GM18507 (cell line): ENCODE results near the gene SLC6A13.
A peak's percentile ranks its signal among the peaks of the same experiment; 100 is the strongest.

Experiments
- DNase-seq: peaks from one replicate; pipeline ENCODE4 v3.0.0; 2011; ENCODE audit warnings: low read depth; ENCODE audit not compliant: insufficient read length; ENCODE audit errors: extremely low spot score
- FAIRE-seq: peaks from 2 replicates; lab custom pipeline; 2011; peaks lifted over from hg19 to GRCh38; lab: Jason Lieb, UNC

The SLC6A13 gene

DNA sequence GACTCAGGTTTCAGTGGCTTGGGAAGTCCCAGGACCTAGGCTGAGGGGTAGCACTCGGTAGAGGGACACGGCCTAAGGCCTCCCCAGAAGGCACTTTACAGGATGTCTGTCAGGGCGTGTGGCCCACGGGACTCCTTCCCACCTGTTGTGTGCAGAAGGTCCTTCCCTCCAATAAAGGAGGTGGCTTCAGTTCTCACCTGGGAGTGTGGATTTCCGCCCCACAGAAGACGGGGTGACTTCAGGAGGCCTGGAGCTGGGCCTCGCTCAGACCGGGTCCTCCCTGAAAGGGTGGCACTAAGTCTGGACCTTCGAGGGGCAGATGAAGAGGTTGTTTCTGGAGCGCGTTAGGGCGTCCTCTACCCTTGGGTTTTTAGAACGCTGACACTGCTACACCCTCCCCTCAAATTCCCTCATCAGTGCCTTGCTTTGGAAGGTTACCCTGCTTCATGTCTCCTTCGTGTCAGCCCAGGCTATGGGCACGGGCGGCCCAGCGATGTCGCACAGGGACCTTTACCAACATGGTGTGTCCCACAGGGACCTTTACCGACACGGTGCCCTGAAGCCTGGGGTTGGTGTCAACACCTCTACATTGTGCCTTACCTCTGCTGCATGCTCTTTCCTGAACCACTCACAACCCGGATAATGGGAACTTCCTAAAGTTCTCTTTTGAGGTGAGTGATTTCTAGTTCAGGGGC is 55.7 kb downstream of the SLC6A13 start:
- FAIRE-seq, result no peak

DNA sequence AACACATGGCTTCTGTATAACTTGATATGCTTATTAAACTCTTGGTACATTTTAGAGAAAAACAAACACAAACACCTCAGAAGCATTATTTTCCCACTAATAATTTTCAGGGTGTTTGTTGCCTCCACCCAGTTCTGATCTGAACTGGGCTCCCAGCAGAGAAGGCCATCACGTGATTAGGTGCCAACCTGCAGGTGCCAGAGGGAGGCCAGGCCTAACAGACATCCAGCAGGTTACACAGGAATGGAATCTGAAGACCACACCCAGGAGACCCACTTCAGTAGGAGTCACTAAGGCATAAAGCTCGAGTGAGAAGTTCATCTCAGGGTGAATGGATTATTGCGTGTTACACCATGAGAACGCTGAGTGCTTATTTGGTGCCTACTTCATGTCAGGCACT is 57.6 kb downstream of the SLC6A13 start:
- FAIRE-seq (no peak), DNase-seq (no peak)

More for the DNA sequence above, 55.7 kb downstream of the SLC6A13 start:
- DNase-seq, result no peak

DNA sequence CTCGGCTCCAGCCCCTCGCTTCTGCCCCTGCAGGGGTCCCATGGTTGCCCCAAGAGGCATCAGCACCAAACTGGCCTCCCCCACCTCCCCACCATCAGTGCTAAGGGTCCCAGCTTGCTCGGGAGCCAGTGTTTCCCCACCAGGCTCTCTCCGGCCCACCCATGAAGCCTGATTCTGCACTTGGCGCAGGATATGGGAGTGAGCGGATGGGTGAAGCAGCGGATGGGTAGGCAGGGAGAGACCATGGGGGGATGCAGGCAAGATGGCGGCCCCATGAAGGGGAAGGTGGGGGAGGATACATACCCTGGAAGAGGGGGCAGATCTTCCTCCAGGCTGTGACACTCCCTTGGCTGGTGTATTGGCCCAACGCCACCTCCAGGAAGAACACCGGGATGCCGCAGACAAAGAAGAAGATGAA is 58.4 kb downstream of the SLC6A13 start:
- no peak for FAIRE-seq
- DNase-seq, result no peak

DNA sequence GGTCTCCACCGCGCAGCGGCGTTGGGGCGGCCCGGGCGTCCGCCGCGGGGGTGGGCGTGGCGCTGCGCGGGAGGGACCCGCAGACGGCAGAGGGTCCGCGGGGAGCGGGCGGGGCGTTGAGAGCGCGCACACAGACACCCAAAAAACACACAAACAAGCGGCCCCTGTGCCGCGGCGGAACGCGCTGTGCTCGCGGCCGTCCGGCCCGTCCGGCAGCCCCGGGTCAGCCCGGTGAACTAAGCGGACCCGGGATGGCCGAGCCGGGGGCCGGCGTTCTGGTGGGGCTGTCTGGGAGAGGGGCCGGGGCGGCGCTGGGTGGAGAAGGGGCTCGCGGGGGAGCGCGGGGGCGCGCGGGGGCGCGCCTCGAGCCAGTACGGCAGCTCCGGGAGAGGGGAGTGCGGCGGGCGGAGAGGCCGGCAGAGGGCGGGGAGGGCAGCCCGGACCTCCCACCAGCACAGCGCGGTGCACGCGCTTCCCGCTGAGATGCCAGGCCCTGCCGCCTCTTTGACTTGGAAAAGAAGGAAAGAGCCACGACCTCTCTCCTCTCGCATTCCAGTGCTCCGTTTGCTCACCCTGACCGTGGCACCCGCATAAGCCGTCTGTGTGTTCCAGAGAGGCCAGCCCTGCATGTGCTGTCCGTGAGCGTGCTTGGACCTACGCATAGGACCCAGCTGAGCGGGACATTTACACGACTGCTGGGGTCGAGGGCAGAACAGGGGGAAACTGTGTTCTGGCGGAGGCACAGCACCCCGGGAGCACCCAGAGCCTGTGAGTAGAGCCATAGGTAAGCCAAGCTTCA is 59.0 kb downstream of the SLC6A13 start:
- FAIRE-seq (no peak), DNase-seq (no peak)

DNA sequence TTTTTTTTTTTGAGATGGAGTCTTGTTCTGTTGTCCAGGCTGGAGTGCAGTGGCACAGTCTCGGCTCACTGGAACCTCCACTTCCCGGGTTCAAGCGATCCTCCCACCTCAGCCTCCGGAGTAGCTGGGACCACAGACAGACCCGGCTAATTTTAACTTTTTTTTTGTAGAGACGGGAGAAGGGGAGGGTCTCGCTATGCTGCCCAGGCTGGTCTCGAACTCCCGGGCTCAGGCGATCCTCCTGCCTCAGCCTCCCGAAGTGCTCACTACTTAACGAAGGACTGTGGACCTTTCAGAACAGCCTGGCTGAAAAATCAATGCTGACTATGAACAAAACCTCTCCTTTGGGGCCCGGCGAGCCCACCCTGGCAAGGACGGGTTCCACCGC is 59.6 kb downstream of the SLC6A13 start:
- DNase-seq, result no peak
- no peak for FAIRE-seq

DNA sequence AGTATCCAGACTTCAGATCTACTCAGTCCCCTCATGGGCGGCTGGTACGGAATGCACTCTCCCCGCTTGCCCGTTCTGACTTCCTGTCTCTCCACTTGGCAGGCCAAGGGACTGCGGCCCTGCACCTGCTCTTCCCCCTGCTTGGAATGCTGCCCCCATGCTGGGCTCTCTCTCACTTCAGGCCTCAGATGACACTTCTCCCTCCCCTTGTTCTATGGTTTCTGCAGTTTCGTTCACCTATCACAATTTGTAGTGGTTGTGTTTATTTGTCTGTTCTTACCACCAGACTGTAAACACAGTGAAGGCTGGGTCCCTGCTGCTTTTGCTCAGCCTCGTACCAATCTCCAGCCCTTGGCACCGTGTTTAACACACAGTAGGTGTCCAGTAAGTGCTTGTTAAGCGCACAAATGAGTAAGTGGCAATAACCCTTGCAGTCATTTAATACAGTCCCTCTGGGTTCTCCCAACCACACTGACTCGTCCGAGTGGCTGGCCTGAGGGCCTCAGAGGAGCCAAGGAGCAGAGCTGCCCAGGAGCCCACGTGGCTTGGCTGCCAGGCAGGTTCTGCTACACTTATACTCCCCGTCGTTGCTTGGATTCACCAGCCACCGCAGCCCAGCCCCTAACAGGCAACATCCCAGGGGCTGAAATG is 60.4 kb downstream of the SLC6A13 start:
- DNase-seq, result no peak
- no peak for FAIRE-seq

DNA sequence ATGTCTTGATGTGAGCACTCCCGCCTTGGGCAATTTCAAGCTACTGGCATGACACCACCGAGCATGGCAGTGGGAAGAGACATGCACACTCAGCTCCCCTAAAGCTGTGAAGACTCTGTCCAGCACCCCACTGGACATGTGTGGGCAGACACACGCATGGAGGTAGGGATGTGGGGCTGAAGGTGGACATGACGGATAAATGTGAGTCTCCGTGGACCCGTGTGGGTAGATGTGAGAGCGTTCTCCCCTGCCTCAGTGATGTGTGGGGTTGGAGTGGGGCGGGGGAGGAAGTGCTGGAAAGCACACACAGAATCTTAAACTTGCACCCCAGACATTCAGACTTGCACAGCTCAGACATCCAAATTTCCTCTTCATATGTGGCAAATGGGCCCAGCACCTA is 61.3 kb downstream of the SLC6A13 start:
- FAIRE-seq (no peak), DNase-seq (no peak)

DNA sequence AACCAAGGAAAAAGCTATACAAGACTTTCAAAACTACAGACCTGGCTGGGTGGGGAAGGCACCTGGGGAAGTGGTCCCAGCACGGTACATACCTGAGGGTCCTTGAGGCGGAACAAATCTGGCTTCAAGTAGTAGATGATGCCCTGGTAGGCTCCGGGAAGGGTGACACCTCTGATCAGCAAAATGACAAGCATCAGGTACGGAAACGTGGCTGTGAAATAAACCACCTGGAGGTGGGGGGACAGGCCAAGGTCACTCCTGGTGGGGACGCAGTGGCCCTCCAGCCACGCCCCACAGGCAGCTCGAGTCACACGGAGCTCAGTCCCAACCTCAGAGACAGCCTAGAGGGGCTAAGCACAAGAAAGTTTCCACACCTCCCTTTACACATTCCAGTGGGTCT is 63.9 kb downstream of the SLC6A13 start:
- DNase-seq (no peak), FAIRE-seq (no peak)

DNA sequence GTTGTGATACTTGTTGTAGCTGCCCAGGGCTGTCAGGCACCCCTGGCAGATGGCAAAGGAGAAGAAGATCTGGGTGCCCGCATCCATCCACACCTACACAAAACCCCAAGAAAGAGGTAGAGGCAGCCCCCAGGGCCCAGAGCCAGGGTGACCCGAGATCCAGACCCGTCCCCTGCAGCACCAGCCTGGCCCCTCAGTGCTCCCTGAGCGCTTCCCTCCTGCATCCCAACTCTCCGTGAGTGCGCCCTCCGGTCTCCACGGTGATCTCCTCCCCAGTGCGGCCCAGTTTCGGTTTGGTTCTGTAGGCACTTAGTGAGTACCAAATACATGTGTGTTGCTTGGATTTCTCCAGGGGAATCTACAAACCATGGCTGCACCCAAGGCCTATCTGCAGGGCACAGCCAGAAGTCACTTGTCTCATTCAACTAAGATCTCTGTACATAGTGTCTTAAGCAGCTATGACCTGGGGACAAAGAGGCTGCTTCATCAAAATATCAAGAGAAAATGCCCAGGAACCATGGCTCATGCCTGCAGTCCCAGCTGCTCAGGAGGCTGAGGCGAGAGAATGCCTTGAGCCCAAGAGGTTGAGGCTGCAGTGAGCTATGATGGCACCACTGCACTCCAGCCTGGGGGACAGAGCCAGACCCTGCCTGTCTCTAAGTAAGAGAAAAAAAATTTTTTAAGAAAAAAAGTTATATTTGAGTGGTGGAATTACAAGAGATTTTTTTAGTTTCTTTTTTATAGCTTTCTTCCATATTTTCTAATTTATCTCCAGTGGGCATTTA is 64.5 kb downstream of the SLC6A13 start:
- DNase-seq (no peak), FAIRE-seq (no peak)

DNA sequence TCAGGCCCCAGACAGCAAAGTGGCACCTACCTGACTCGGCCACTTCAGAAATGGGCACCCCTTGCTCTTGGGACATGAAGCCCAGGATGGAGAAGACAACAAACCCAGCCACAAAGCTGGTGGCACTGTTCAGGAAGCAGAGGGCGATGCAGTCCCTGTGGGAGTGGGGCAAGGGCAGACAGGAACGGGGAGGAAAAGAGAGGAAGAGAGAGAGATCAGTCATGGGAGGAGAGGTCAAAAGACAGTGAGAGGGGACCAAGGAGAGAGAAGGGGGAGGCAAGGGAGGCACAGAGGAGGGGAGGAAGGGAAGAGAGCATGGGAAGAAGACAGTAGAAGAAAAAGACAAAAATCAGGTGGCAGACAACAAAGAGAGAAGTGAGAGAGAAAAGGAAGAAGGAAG is 65.3 kb downstream of the SLC6A13 start:
- no peak for DNase-seq
- no peak for FAIRE-seq

DNA sequence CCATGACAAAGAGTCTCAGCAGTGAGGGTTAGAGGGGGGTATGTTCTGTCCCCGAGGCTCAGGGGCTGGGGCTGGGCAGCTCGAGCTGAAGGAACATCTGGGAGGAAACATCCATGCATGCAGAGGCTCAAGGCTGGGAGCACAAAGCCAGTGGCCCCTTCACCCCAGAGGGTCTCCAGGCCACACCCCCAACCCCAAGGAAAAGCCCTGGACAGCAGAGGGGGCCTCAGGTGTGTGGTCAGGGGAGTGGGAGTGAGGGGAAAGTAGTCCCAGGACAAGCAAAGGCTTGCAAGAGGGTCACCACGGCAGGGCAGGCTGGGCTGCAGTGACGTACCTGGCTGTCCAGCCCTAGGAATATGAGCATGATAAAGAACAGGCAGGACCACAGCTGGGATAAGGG is 66.2 kb downstream of the SLC6A13 start:
- no peak for FAIRE-seq
- DNase-seq, result no peak

DNA sequence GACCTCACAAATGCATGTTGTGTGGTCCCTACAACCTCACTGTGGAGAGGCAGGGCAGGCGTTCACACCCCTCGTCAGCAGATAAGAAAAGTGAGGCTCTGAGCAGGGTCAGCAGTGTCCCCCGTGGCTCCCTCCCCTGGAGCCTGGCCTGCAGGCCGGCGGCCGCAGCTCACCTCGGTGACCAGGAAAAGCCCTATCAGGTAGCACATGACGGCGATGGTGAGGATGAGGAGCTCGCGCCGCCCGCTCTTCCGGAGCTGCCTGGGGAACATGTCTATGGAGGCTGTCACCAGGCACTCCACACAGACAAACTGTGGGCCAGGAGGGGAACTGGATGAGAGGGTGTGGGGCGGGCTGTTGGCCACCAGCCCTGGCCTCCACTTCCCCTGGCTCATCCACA is 66.7 kb downstream of the SLC6A13 start:
- FAIRE-seq (no peak), DNase-seq (no peak)

DNA sequence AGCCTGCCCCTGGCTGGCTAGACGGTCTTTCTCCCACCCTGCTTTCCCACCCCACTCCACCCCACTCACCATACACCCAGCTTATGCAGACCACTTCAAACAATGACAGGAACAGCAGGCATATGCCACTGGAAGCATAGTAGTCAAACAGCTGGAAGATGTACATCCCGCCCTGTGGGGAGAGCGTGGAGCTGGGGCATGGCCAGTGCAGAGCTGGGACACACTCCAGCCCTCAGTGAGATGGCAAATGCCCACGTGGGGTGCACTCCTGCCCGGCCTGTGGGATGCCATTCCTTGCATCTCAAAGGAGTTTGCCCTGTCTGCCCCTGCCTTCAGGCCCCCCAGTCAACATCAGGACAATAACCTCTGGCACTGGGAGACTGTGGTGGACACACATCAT is 67.5 kb downstream of the SLC6A13 start:
- DNase-seq (no peak), FAIRE-seq (no peak)

DNA sequence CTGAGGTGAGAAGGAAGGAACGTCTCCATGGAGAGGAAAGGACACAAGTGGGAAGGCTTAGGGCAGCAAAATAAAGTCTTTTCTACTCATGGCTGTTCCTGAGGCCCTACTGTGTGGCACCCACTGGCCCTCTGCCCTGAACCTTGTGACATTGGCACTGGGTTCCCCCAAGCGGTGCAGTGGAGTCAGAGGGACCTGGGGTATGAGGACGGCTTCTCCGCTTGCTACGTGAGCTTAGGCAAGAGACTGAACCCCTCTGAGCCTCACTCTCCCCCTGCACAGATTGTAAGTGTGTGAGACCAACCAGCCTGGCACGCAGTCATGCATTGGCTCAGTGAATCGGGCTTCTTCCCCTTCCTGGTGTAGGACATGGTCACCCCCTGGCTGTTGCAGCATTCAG is 68.4 kb downstream of the SLC6A13 start:
- no peak for FAIRE-seq
- DNase-seq, result no peak

DNA sequence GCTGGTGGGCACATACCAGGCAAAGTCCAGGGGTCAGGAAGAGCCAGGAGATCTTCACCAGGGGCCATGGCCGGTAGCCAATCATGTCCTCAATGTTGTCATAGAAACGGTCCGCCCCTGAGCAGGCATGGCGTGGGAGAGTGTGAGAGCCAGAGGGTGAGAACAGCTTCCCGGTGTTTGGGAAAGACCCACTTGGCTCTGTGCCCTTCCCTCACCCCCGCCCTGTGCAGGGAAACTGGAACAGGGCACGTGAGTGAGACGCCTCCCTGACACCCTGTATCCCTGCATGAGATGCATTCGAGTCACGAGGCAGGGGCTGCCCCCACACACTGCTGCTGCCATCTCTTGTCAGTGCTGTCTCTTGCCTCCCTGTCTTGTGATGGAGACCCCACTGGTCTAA is 69.4 kb downstream of the SLC6A13 start:
- DNase-seq, result no peak

DNA sequence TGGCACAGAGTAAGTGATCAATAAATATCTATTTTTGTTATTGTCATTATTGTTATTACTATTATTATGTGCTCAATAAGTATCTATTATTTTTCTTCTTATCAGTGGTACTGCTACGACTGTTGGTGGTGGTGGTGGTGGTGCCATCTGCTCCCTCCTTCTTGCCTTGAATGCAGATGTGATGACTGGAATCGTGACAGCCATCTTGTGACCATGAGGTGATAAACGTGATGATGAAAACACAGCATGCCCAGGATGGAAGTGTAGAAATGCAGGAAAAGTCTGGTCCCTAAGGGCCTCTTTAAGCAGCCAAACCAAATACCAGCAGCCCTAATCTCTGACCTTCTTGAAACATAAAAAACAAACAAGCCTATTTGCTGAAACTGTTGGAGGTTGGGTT is 71.1 kb downstream of the SLC6A13 start:
- no peak for FAIRE-seq
- DNase-seq, result no peak

More for the DNA sequence above, 69.4 kb downstream of the SLC6A13 start:
- no peak for FAIRE-seq

DNA sequence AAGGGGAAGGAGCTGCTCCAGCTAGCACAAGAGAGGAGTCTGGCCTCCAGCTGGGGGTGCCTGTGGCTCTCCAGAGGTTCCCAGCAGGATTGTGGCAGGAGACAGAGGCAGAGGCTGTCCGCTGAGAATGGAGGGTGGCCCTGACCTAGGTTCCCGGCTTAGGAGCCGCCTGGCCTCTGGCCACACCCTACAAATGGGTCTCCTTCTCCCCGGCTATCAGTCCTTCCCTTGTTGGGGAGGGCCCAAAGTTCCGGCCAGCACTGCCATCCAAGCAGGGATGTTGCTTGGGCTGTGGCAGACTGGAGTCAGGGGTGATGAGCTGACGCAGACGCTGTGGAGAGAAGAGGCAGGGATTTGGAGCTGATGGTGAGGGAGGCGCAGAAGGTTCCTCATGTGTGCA is 71.8 kb downstream of the SLC6A13 start:
- DNase-seq (no peak), FAIRE-seq (no peak)

DNA sequence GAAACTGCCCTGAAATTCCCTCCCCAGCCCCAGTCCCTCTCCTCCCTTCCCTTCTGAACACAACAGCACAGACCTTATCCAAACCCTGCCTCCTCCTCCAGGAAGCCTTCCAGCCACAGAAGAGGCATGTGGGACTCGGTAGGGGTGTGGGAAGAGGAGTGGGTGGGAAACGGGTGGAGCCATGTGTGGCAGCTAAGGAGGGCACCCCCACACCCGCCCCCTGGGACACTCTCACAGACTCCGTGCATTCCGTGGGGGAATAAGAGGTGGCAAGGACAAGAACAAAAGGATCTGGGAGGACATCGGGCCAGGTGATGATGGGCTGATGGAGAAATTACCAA is 73.0 kb downstream of the SLC6A13 start:
- FAIRE-seq (no peak), DNase-seq (no peak)

DNA sequence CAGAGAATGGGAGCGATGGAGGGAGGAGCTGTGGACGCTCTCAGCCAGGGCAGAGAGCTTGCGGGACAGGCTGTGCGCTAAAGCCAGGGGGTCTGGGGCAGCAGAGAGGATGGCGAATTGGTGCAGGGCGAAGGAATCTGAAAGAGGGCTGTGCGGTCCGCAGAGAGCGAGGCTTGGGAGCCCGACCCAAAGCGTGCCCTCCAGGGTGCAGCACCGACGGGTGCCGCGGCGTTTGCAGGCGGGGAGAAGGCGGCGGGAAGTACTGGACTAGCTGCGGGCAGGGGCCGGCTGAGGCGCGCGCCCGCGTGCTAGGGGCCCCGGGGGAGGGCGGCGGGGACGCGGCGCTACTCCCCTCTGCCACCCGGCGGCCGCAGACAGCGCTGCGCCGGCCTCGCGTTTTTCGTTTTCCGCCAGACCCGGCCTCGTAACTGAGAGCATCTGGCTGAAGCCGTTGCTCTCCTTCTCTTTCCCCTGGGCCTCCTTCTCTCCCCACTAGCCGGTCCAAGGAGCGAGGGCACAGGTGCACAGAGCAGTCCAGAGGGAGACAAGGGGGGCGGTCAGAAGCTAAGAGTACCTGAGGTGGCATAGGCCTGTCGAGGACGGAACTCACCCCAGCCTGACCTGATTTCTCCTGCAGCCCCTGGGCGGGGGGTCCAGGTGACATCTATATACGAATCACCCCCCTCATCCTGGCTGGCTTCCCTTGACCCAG is 73.6 kb downstream of the SLC6A13 start:
- FAIRE-seq, result no peak
- DNase-seq, result peak; percentile 55
